Astrocyte of the hippocampus (primary cell): ENCODE data around the gene KMT2B.

Experiments
- DNase-seq: peaks from one replicate; pipeline ENCODE4 v3.0.0; 2011; ENCODE audit warnings: low read depth, low spot score

Gene KMT2B

DNA sequence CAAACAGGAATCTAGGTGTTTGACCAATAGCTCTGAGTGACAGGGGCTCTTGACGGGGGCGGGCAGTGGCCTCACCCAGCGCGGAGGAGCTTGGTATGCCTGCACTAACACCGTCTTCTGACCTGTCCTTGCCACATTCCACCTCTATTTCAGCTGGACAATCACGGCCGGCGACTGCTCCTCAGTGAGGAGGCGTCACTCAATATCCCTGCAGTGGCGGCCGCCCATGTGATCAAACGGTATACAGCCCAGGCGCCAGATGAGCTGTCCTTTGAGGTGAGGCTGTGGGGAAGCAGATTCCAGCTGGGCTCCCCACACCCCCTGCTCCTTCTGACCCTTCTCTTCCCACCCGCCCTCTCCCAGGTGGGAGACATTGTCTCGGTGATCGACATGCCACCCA is 62.3 kb downstream of the KMT2B start:
- DNase-seq: no peak

DNA sequence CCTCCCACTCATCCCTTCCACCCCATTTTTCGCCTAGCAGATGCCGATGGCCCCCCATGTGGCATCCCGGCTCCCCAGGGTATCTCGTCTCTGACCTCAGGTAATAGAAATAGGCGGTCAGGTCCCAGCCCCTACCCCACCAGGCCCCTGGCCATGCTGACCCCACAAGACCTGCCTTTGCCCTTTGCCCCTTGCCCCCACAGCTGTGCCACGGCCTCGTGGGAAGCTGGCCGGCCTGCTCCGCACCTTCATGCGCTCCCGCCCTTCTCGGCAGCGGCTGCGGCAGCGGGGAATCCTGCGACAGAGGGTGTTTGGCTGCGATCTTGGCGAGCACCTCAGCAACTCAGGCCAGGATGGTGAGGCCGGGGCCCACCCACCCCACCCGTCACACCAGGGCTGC is 62.9 kb downstream of the KMT2B start:
- no peak for DNase-seq

DNA sequence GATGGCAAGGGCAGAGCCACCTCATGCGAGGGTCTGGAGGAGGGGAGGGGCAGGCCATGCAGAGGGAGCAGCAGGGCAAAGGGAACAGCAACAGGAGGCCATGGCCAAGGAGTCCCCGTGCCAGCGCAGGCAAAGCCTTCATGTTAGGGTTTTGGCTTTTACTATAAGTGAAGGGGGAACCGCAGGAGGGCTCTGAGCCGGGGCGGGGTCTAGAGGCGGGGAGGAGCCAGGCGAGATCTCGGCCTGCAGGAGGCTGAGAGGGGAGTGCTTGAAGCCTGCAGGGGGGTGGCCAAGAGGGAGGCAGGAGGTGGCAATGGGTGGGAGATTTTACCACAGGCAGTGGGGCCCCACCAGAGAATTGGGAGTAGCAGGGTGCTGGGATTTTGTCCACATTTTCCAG is 63.8 kb downstream of the KMT2B start:
- DNase-seq: no peak

DNA sequence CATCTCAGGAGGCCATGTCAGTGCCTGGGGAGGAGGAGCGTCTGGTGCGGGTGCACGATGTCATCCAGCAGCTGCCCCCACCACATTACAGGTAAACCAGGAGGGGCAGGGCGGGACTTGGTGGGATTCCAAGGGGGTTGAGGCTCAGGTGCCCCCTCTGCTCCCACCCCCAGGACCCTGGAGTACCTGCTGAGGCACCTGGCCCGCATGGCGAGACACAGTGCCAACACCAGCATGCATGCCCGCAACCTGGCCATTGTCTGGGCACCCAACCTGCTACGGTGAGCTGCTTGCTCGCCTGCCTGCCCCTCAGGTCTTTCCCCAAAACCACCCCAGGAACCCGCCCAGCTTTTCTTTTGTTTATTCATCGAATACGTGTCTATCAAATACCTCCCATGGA is 64.8 kb downstream of the KMT2B start:
- no peak for DNase-seq

DNA sequence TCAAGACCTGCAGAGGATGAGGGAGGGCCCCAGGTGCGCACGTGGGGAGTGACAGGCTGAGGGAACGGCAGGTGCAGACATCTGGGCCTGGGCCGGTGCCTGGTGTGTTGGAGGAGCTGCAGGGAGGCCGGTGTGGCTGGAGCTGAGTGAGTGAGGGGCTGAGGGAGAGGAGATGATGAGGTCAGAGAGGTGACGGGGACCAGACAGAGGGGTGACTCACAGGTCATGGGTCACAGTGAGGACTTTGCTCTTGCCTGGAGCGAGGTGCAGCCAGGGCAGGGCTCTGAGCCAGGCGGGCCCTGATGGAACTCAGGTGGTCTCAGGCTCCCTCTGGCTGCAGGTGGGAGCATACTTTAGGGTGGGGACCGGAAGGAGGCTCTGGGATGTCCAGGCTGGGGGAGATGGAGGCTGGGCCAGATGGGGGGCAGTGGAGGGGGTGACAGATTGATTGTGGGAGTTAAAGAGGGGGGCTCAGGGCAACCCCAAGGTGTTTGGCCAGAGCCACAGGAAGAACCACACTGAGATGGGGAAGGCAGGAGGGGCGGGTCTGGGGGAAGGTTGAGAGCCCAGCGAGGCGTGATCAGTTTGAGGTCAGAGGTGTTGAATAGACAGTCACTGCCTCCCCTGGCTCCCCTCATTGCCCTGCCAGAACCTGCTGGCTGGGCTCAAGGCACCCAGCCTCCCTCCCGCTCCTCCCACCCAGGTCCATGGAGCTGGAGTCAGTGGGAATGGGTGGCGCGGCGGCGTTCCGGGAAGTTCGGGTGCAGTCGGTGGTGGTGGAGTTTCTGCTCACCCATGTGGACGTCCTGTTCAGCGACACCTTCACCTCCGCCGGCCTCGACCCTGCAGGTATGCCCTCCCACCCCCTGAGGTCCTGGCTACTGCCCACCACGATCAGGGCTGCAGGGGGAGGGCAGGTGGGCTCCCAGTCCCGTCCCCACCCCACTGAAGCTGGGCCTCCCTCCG is 65.9 kb downstream of the KMT2B start:
- no peak for DNase-seq

DNA sequence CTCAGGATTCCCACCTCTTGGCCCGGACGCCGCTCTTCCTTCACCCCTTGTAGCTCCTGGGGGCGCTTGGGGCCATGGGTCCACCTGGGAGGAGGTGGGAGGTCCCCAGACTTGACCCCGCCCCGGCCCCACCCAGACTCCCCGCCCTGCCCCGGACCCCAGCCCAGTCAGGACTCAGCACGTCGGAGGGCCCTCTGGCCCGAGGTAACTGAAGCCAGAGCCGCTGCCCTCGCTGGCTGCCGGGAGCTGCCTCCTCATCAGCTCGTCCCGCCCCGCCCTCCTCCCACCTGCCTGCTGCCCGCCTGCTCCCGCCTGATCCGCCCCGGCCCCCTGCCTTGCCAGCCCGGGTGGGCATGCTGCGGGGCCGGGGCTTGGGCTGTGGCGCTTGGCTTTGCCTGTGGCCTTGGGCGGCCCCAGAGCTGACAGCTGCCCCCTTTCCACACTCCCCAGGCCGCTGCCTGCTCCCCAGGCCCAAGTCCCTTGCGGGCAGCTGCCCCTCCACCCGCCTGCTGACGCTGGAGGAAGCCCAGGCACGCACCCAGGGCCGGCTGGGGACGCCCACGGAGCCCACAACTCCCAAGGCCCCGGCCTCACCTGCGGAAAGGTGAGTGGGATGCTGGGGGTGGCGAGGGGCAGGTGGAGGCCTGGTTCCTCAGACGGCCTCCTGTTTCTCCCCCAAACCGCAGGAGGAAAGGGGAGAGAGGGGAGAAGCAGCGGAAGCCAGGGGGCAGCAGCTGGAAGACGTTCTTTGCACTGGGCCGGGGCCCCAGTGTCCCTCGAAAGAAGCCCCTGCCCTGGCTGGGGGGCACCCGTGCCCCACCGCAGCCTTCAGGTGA is 66.9 kb downstream of the KMT2B start:
- DNase-seq: no peak

DNA sequence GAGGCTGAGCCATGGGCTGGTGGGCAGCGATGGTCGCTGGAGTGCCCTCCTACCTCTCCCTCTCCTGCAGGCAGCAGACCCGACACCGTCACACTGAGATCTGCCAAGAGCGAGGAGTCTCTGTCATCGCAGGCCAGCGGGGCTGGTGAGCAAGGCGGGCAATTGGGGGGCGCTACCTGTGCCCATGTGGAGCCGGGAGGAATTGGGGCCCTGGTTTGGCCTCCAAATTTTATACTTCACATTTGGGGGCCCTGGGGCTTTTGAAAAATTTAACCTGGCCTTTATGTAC is 67.5 kb downstream of the KMT2B start:
- no peak for DNase-seq

DNA sequence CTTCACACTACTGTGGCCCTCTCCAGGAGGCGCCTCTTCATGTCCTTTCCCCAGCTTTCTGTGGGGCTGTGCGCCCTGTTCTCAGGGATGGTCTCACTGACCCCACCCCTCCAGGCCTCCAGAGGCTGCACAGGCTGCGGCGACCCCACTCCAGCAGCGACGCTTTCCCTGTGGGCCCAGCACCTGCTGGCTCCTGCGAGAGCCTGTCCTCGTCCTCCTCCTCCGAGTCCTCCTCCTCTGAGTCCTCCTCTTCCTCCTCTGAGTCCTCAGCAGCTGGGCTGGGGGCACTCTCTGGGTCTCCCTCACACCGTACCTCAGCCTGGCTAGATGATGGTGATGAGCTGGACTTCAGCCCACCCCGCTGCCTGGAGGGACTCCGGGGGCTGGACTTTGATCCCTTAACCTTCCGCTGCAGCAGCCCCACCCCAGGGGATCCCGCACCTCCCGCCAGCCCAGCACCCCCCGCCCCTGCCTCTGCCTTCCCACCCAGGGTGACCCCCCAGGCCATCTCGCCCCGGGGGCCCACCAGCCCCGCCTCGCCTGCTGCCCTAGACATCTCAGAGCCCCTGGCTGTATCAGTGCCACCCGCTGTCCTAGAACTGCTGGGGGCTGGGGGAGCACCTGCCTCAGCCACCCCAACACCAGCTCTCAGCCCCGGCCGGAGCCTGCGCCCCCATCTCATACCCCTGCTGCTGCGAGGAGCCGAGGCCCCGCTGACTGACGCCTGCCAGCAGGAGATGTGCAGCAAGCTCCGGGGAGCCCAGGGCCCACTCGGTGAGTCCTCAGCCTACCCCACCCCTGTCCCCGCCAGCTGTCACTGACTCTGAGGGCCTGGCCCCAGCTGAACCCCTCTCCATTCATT is 68.7 kb downstream of the KMT2B start:
- no peak for DNase-seq

DNA sequence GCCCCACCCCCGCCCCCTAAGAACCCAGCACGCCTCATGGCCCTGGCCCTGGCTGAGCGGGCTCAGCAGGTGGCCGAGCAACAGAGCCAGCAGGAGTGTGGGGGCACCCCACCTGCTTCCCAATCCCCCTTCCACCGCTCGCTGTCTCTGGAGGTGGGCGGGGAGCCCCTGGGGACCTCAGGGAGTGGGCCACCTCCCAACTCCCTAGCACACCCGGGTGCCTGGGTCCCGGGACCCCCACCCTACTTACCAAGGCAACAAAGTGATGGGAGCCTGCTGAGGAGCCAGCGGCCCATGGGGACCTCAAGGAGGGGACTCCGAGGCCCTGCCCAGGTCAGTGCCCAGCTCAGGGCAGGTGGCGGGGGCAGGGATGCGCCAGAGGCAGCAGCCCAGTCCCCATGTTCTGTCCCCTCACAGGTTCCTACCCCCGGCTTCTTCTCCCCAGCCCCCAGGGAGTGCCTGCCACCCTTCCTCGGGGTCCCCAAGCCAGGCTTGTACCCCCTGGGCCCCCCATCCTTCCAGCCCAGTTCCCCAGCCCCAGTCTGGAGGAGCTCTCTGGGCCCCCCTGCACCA is 69.5 kb downstream of the KMT2B start:
- DNase-seq: no peak
